GM12878 (cell line): ENCODE data around the gene VSTM4. TPM values are rescaled to one million over a fixed set of nuclear protein-coding genes. Genes with fewer than 3 reads are reported as not detected.

Source experiments
- ATAC-seq: fragments of 200-7000 bp; cut with Tn5 transposase; 3 replicates; pipeline ENCODE4 v1.9.1; 2020; ENCODE audit warnings: mild to moderate bottlenecking, moderate library complexity
- BruUV-seq: library from RNA; stranded (reverse); fragments of 400-500 nt; replicated peaks from 2 replicates; lab custom pipeline; 2021; lab: Mats Ljungman, UMichigan
- CTCF ChIA-PET: fragments of 300-600 bp; sonication (Branson Sonifier 250); formaldehyde crosslinking; extraction: SDS; loops from one replicate; lab custom pipeline; 2021; ENCODE audit warnings: inconsistent platforms; lab: Yijun Ruan, JAX
- POLR2A ChIA-PET: fragments of 350-600 bp; formaldehyde crosslinking; extraction: SDS; loops from one replicate; lab custom pipeline; 2021; ENCODE audit warnings: inconsistent platforms; lab: Charles Lee
- RAD21 ChIA-PET: fragments of 300-600 bp; sonication (Branson Sonifier 250); formaldehyde crosslinking; loops from one replicate; lab custom pipeline; 2023; ENCODE audit warnings: antibody characterized with exemption; ENCODE audit not compliant: unreplicated experiment; lab: Charles Lee
- SMC1A ChIA-PET: fragments of 300-600 bp; sonication (Branson Sonifier 250); formaldehyde crosslinking; loops from one replicate; lab custom pipeline; 2023; ENCODE audit not compliant: unreplicated experiment, uncharacterized antibody; lab: Charles Lee
- DNase-seq: peaks from one replicate; pipeline ENCODE4 v3.0.0-alpha.2; 2011; ENCODE audit warnings: low read depth, low spot score
- FAIRE-seq: peaks from 3 replicates; lab custom pipeline; 2011; peaks lifted over from hg19 to GRCh38; lab: Jason Lieb, UNC
- H2AFZ ChIP-seq: 2 replicates; pipeline ENCODE4 v1.6.0; 2011; ENCODE audit warnings: low read depth, low read length, control low read depth; ENCODE audit not compliant: control insufficient read depth
- H3K27ac ChIP-seq: 2 replicates; pipeline ENCODE4 v1.5.1; 2011; ENCODE audit warnings: control low read depth; ENCODE audit not compliant: control insufficient read depth, insufficient read depth
- H3K27me3 ChIP-seq, 2 experiments: replicated peaks in 1 of 2; 2 replicates each; pipeline versions ENCODE4 v1.6.0 to v1.6.1; 2011; ENCODE audit warnings: low read length in 1 of 2; ENCODE audit not compliant: control insufficient read depth in 2 of 2, insufficient read depth in 2 of 2
- H3K36me3 ChIP-seq, 2 experiments: 2 replicates each; pipeline ENCODE4 v1.5.1; 2011; ENCODE audit warnings: low read length in 1 of 2; ENCODE audit not compliant: control insufficient read depth in 2 of 2, insufficient read depth in 2 of 2
- H3K4me1 ChIP-seq: 2 replicates; pipeline ENCODE4 v1.6.1; 2011; ENCODE audit warnings: mild to moderate bottlenecking, low read length, moderate library complexity, mixed read lengths; ENCODE audit not compliant: control insufficient read depth, insufficient read depth
- H3K4me2 ChIP-seq: 2 replicates; pipeline ENCODE4 v1.6.0; 2011; ENCODE audit warnings: control low read depth; ENCODE audit not compliant: control insufficient read depth, insufficient read depth
- H3K4me3 ChIP-seq: fragments of 200-600 bp; sonication (generic); 2 replicates; pipeline ENCODE4 v1.5.1; 2016
- H3K79me2 ChIP-seq: 2 replicates; pipeline ENCODE4 v1.6.0; 2011; ENCODE audit warnings: low read length; ENCODE audit not compliant: control insufficient read depth, insufficient read depth
- H3K9ac ChIP-seq: 2 replicates; pipeline ENCODE4 v1.8.0; 2011; ENCODE audit warnings: low read length, control low read depth, mixed read lengths; ENCODE audit not compliant: control insufficient read depth, insufficient read depth
- H3K9me3 ChIP-seq: replicated peaks from 3 replicates; pipeline ENCODE4 v1.5.1; 2011; ENCODE audit warnings: mild to moderate bottlenecking, low read length; ENCODE audit not compliant: control insufficient read depth, insufficient read depth
- H4K20me1 ChIP-seq: 2 replicates; pipeline ENCODE4 v1.6.0; 2011; ENCODE audit not compliant: control insufficient read depth, insufficient read depth
- ATF3 ChIP-seq: IDR thresholded peaks from 2 replicates; pipeline ENCODE4 v1.6.1; 2011; ENCODE audit warnings: low read depth, mild to moderate bottlenecking, low read length, moderate library complexity, borderline replicate concordance; ENCODE audit errors: extremely low read depth
- CBX5 ChIP-seq: sonication (generic); IDR thresholded peaks from 2 replicates; pipeline ENCODE4 v1.6.1; 2016; ENCODE audit warnings: low read depth, moderate library complexity, mild to moderate bottlenecking, inconsistent platforms
- CEBPZ ChIP-seq: fragments of 150-350 bp; IDR thresholded peaks from 2 replicates; pipeline ENCODE4 v1.6.1; 2016; ENCODE audit warnings: low read depth, low read length
- RELA ChIP-seq: fragments of 450-650 bp; IDR thresholded peaks from 2 replicates; pipeline ENCODE4 v1.8.0; 2014; ENCODE audit warnings: borderline replicate concordance; ENCODE audit not compliant: partially characterized antibody
- ZNF207 ChIP-seq: fragments of 450-650 bp; IDR thresholded peaks from 2 replicates; pipeline ENCODE4 v1.6.1; 2014; ENCODE audit warnings: antibody characterized with exemption, mild to moderate bottlenecking, borderline replicate concordance
- ZNF217 ChIP-seq: fragments of 450-650 bp; IDR thresholded peaks from 2 replicates; pipeline ENCODE4 v1.6.1; 2017; ENCODE audit warnings: antibody characterized with exemption, mild to moderate bottlenecking
- WGBS: methylation state at CpG from one replicate; pipeline ENCODE4 v1.1.6; 2016; ENCODE audit warnings: low lambda C conversion rate; ENCODE audit not compliant: insufficient replicate concordance, insufficient coverage; ENCODE audit errors: missing lambda C conversion rate; 5-methylcytosine and 5-hydroxymethylcytosine counted together
- in situ Hi-C: fragments of 300-500 bp; cut with MboI; formaldehyde crosslinking; loops from 9 replicates; pipeline ENCODE4 v1.14.3; 2018; ENCODE audit warnings: mixed read lengths
- intact Hi-C: fragments of 100-400 bp; cut with micrococcal nuclease; formaldehyde crosslinking; loops from one replicate; pipeline ENCODE4 v1.14.2; 2022; ENCODE audit not compliant: unreplicated experiment
- polyA plus RNA-seq, 11 experiments: library from polyadenylated mRNA; depleted of rRNA in 4 of 11; unstranded in 6 of 11; stranded (reverse) in 5 of 11; fragments of >200 nt; fragmentation: Nextera tagmentation in 4 of 11; fragmentation: Illumina TruSeq in 1 of 11; extraction: Ambion mirVana in 4 of 11; extraction: Trizol in 1 of 11; gene quantifications; 1 replicate in 1 of 11; 2 replicates in 10 of 11; pipeline versions ENCODE4 v1.2.1 to v1.2.3, GENCODE V29; 2011 to 2016; ENCODE audit warnings: inconsistent platforms in 2 of 11, missing spikeins in 2 of 11, low read depth in 1 of 11
- total RNA-seq, 4 experiments: library from RNA; depleted of rRNA in 3 of 4; stranded (reverse); fragments of >200 nt in 3 of 4; fragmentation: Illumina TruSeq in 1 of 4; extraction: Trizol in 1 of 4; gene quantifications; 2 replicates each; pipeline versions ENCODE4 v1.2.1 to v1.2.3, GENCODE V29; 2013 to 2021
- TF ChIP-seq, protein P1 (sequence below): IDR thresholded peaks from 2 replicates; pipeline ENCODE4 v1.6.1; 2012; ENCODE audit warnings: low read depth, low read length, improper control_type of control experiment

VSTM4 gene
- total and polyA plus RNA-seq, 10 of the 15 experiments (the other 5 are each of a cell fraction or from before 2014, with no cell fraction given) = 0.01 to 0.14 (median 0.02) TPM; not detected in 7

DNA sequence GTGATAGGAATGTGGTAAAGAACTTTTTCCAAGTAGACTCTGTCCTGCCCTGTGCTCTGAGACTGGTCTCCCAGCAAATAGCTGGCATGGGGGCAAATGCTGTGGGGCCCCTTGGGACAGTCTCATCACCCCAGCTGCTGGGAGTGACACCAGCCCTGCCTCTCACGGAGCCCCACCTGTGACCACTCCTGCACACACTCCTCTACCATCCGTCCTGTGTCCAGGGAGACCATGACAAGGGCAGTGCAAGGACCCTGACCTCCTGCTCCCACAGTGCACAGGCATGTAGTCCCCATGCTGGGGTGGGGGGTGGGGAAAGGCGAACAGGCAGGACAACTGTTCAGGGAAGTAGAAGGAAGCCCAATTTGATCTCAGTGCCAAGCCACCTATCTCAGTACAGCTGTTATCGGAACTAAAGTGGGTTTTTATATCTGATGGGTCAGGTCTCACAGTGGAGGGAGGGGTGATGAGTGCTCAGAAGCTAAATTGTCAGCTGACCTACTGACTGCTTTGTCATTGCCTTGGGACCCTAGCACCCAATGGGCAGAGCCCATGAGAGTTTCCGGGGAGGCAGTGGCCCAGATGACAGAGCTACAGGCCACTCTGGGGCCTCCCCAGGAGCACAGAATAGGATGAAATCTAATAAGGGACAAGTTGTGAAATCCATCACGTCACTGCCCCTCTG, 24.5 kb downstream of the VSTM4 start:
- no peak overlapping the region for H3K4me3 ChIP-seq
- H3K4me2 ChIP-seq = no peak overlapping the region
- H3K4me1 ChIP-seq = no peaks in the 10 kb centered on the region
- RAD21 ChIA-PET = no interaction called here
- ATAC-seq = no peak
- no peak for TF ChIP-seq CEBPZ
- no peak for TF ChIP-seq ZNF217
- TF ChIP-seq, protein P1, sequence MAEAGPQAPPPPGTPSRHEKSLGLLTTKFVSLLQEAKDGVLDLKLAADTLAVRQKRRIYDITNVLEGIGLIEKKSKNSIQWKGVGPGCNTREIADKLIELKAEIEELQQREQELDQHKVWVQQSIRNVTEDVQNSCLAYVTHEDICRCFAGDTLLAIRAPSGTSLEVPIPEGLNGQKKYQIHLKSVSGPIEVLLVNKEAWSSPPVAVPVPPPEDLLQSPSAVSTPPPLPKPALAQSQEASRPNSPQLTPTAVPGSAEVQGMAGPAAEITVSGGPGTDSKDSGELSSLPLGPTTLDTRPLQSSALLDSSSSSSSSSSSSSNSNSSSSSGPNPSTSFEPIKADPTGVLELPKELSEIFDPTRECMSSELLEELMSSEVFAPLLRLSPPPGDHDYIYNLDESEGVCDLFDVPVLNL = no peak
- no peak for TF ChIP-seq ATF3
- TF ChIP-seq CBX5 = no peak
- no peak for TF ChIP-seq RELA
- TF ChIP-seq ZNF207 = no peak
- H2AFZ ChIP-seq = no peak overlapping the region
- no peaks in the 10 kb centered on the region for H3K36me3 ChIP-seq
- intact Hi-C loops (no loop called here), in situ Hi-C loops (no loop called here)
- CTCF ChIA-PET = no interaction called here
- H3K9ac ChIP-seq = no peak overlapping the region
- H3K27ac ChIP-seq = no peak overlapping the region
- no peaks in the 10 kb centered on the region for H3K79me2 ChIP-seq
- no peaks in the 10 kb centered on the region; a peak in 2 of 4 replicates for H3K27me3 ChIP-seq
- POLR2A ChIA-PET = interaction anchor here (1.1 kb wide), 1 partner anchor 9 kb away, joined by 3 read pairs; no protein-coding TSS in a partner anchor
- 33% methylated on average over 6 of the region's 6 CpGs for whole genome bisulfite sequencing
- H4K20me1 ChIP-seq = no peaks in the 10 kb centered on the region
- no peak for DNase-seq
- H3K9me3 ChIP-seq = peaks cover 2% of the 10 kb centered on the region; the same call in 1 of the 3 replicates
- BruUV-seq = no TSS peak
- FAIRE-seq = no peak
- SMC1A ChIA-PET = no interaction called here
